ENCODE measurements around the gene ARHGEF11.
A peak's percentile ranks its signal among the peaks of the same experiment; 100 is the strongest.

ARHGEF11 gene

GRCh38 chr1:156892190-156893047, 153.1 kb downstream of the ARHGEF11 start:
- DNase-seq, result peak; percentile 77 to 85

- peak; percentile 38 to 57 for DNase-seq
These were observed 155.6 kb downstream of the ARHGEF11 start for GRCh38 chr1:156889802-156890580.

GRCh38 chr1:156887734-156888133, 157.8 kb downstream of the ARHGEF11 start:
- DNase-seq, result no peak

- no peak for DNase-seq
These were observed 158.2 kb downstream of the ARHGEF11 start for GRCh38 chr1:156887317-156887716.

- no peak for DNase-seq
These were observed 158.8 kb downstream of the ARHGEF11 start for GRCh38 chr1:156886583-156887281.

GRCh38 chr1:156885880-156886355, 159.6 kb downstream of the ARHGEF11 start:
- no peak for DNase-seq

- DNase-seq, result no peak
These were observed 160.2 kb downstream of the ARHGEF11 start for GRCh38 chr1:156885314-156885713.
